Stomach (tissue), 9 donors: ENCODE data around the gene LSR. TPM values are rescaled to one million over a fixed set of nuclear protein-coding genes. Genes with fewer than 3 reads are reported as not detected.

Experiments
- DNase-seq, 2 donors: peaks; one replicate each; pipeline versions ENCODE4 v3.0.0 to v3.0.0-alpha.2; 2013 to 2019
- H3K27ac ChIP-seq, 5 donors: fragments of 200-600 bp in 4 of 5; sonication (generic) in 4 of 5; one replicate each; pipeline ENCODE4 v1.5.1; 2013 to 2019; ENCODE audit warnings: mild to moderate bottlenecking in 1 of 5, moderate library complexity in 1 of 5
- H3K27me3 ChIP-seq, 3 donors: fragments of 200-600 bp; sonication (generic); one replicate each; pipeline ENCODE4 v1.5.1; 2017 to 2019; ENCODE audit warnings: mixed run types in 1 of 3
- H3K36me3 ChIP-seq, 4 donors: fragments of 200-600 bp; sonication (generic); 1 replicate in 3 of 4; 2 replicates in 1 of 4; pipeline ENCODE4 v1.5.1; 2016 to 2019
- H3K4me1 ChIP-seq, 4 donors: fragments of 200-600 bp; sonication (generic); one replicate each; pipeline ENCODE4 v1.5.1; 2016 to 2019
- H3K4me3 ChIP-seq, 4 donors: fragments of 200-600 bp; sonication (generic) in 3 of 4; one replicate each; pipeline ENCODE4 v1.5.1; 2016 to 2019; ENCODE audit warnings: mild to moderate bottlenecking in 1 of 4
- H3K9me3 ChIP-seq, 4 donors: fragments of 200-600 bp; sonication (generic); one replicate each; pipeline ENCODE4 v1.5.1; 2016 to 2019
- EP300 ChIP-seq: sonication (generic); formaldehyde crosslinking; IDR thresholded peaks from one replicate; pipeline ENCODE4 v1.6.1; 2017; ENCODE audit warnings: antibody characterized with exemption
- POLR2A ChIP-seq, 4 donors: fragments of 450-650 bp; IDR thresholded peaks; one replicate each; pipeline ENCODE4 v1.6.1; 2016; ENCODE audit warnings: antibody characterized with exemption in 4 of 4, control low read depth in 2 of 4, mild to moderate bottlenecking in 1 of 4, moderate library complexity in 1 of 4
- POLR2AphosphoS5 ChIP-seq, 3 donors: sonication (generic); formaldehyde crosslinking; IDR thresholded peaks; one replicate each; pipeline ENCODE4 v1.6.1; 2016; ENCODE audit warnings: antibody characterized with exemption in 3 of 3
- WGBS, 5 donors: extraction: QIAGEN DNeasy Blood & Tissue Kit in 3 of 5; methylation state at CpG; one replicate each; pipeline versions ENCODE4 v1.1.5 to v1.1.7; 2013 to 2018; 5-methylcytosine and 5-hydroxymethylcytosine counted together
- intact Hi-C: fragments of 100-400 bp; cut with DNase I; formaldehyde crosslinking; loops from one replicate; pipeline ENCODE4 v1.15.1; 2023; ENCODE audit warnings: low total_unique reads
- polyA plus RNA-seq, 3 donors: library from polyadenylated mRNA; stranded (reverse); fragments of 200-250 nt; gene quantifications; one replicate each; pipeline ENCODE4 v1.2.3, GENCODE V29; 2013
- total RNA-seq, 5 donors: library from RNA; depleted of rRNA; stranded (reverse); fragments of >200 nt; gene quantifications; one replicate each; pipeline versions ENCODE4 v1.1.0 to v1.2.3, GENCODE V29; 2014 to 2016
- TF ChIP-seq, protein P1 (sequence below), 7 experiments: fragments of 450-650 bp in 4 of 7; fragments of 200-600 bp in 3 of 7; sonication (generic) in 3 of 7; IDR thresholded peaks; one replicate each; pipeline ENCODE4 v1.5.1; 2016 to 2019; ENCODE audit warnings: antibody characterized with exemption in 7 of 7, control low read depth in 2 of 7, mild to moderate bottlenecking in 1 of 7
- donor health status: healthy with polysubstance abuse.
- donor health status: Bipolar disorder and iron deficiency.
- donor health status: healthy.

Gene LSR
- total and polyA plus RNA-seq, 8 donors: 17.9 to 174 (median 78.6) TPM

DNA sequence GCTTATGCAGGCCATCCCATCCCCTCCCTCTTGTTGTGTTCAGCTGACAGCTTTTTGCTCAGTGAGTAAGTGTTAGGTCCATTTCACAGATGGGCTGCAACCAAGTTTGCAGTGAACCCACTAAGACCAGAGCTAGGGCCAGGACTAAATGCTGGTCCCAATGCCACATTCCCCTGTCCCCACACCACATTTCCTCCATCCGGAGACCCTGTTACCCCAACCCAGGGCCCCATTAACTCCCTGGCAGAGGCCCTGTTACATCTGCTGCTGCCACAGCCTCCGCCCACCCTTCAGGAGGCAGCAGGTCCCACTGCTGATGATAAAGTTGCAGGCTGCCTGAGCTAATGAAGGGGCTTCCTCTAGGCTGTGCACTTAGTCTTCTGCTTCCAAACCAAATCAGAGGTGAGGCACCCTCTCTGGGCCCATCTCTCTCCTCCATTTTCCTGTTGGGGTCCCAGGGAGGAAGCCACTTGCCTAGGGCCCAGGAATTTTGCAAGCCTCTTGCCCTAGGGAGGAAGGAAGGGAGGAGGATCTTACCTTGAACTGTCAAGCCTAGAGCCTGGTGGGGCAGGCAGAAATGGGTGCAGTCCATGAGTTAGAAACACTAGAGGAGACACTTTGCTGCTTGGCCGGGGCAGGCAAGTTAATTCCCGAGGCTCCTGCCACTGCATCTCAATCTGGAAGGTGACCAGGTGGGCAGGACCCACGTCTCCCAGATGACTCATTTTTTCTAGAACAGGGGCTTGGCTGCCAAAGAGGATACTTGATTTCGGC lies 16.5 kb downstream of the LSR start:
- peak in 1 of 2 donors; percentile 14 for DNase-seq
- Histone ChIP-seq H3K36me3 (peaks cover 2 to 57% (median 19%) of the 10 kb centered on the region in 4 donors), H3K4me1 (peaks cover 25 to 74% (median 57%) of the 10 kb centered on the region in 4 donors), H3K4me3 (no peak overlapping the region), H3K9me3 (no peaks in the 10 kb centered on the region), H3K27me3 (no peaks in the 10 kb centered on the region), H3K27ac (peak overlapping the region in 4 of 5 donors; percentile 37 to 96 (median 94))
- intact Hi-C loops: loop anchor here (10.0 kb wide), 1 partner anchor 121 kb away; the partner anchor contains the start of gene FXYD7
- TF ChIP-seq EP300 (no peak), POLR2A (IDR thresholded peaks at IDR 0.05) (no peak), POLR2AphosphoS5 (IDR thresholded peaks at IDR 0.05) (no peak)
- TF ChIP-seq, protein P1, sequence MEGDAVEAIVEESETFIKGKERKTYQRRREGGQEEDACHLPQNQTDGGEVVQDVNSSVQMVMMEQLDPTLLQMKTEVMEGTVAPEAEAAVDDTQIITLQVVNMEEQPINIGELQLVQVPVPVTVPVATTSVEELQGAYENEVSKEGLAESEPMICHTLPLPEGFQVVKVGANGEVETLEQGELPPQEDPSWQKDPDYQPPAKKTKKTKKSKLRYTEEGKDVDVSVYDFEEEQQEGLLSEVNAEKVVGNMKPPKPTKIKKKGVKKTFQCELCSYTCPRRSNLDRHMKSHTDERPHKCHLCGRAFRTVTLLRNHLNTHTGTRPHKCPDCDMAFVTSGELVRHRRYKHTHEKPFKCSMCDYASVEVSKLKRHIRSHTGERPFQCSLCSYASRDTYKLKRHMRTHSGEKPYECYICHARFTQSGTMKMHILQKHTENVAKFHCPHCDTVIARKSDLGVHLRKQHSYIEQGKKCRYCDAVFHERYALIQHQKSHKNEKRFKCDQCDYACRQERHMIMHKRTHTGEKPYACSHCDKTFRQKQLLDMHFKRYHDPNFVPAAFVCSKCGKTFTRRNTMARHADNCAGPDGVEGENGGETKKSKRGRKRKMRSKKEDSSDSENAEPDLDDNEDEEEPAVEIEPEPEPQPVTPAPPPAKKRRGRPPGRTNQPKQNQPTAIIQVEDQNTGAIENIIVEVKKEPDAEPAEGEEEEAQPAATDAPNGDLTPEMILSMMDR (IDR thresholded peaks at IDR 0.05): no peak
- 35 to 41% (median 39%) methylated on average over 5 to 6 of the region's 6 CpGs for WGBS, 5 donors

DNA sequence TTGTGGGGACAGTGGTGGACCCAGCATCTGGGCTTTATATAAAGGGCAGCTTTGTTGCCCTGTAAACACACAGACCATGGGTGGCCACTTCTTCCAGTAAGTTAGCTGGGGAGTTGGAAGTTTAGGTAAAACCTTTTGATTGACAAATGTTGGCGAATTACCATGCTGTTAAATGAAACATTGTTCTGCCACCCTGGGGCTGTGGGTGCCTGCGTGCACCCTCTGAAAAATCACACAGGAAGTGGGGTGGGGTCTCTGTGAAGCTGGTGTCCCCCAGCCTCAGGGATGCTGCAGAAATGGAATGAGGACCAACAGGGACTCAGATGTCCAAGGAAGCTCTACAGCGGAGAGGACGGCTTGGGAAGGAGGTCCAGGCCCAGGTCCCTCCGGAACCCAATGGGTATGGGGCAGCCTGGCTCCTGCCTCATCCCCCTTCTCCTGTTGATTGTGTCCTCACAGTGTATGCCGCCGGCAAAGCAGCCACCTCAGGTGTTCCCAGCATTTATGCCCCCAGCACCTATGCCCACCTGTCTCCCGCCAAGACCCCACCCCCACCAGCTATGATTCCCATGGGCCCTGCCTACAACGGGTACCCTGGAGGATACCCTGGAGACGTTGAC lies 17.2 kb downstream of the LSR start:
- DNase-seq: no peak
- intact Hi-C loops: loop anchor here (10.0 kb wide), 1 partner anchor 121 kb away; the partner anchor contains the start of gene FXYD7
- no peak overlapping the region for H3K4me3 ChIP-seq
- H3K4me1 ChIP-seq: peaks cover 25 to 78% (median 62%) of the 10 kb centered on the region in 4 donors
- peaks cover 9 to 60% (median 24%) of the 10 kb centered on the region in 4 donors for H3K36me3 ChIP-seq
- H3K9me3 ChIP-seq: no peaks in the 10 kb centered on the region
- TF ChIP-seq, protein P1 (IDR thresholded peaks at IDR 0.05): no peak
- TF ChIP-seq POLR2AphosphoS5 (IDR thresholded peaks at IDR 0.05) (no peak), POLR2A (IDR thresholded peaks at IDR 0.05) (no peak), EP300 (no peak)
- H3K27ac ChIP-seq: peak overlapping the region in 4 of 5 donors; percentile 93 to 96 (median 95)
- H3K27me3 ChIP-seq: no peaks in the 10 kb centered on the region
- WGBS, 5 donors: 62 to 74% (median 67%) methylated on average over 5 to 10 of the region's 10 CpGs

DNA sequence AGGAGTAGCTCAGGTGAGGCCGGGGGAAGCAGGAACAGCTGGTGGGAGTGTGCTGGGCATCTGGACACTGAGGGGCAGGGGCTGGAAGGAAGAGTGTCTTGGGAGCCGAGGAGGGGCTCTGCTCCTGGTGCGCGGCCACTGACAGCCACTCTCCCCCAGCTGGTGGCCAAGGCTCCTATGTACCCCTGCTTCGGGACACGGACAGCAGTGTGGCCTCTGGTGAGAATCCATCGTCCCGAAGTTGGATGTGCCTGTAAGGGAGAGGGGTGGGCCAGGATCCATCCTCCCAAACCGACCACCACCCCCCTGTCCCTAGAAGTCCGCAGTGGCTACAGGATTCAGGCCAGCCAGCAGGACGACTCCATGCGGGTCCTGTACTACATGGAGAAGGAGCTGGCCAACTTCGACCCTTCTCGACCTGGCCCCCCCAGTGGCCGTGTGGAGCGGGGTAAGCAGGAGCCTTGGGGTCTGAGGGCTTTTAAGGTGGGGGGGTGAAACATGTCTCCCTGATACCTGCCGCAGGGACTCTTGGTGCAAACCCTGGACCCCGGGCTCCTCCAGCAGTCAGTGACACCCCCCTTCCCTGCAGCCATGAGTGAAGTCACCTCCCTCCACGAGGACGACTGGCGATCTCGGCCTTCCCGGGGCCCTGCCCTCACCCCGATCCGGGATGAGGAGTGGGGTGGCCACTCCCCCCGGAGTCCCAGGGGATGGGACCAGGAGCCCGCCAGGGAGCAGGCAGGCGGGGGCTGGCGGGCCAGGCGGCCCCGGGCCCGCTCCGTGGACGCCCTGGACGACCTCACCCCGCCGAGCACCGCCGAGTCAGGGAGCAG lies 17.9 kb downstream of the LSR start:
- intact Hi-C loops: loop anchor here (10.0 kb wide), 1 partner anchor 122 kb away; the partner anchor contains the start of gene FXYD7
- Histone ChIP-seq H3K4me3 (peak overlapping the region; percentile 66 to 84 (median 75)), H3K9me3 (no peaks in the 10 kb centered on the region), H3K36me3 (peaks cover 16 to 61% (median 31%) of the 10 kb centered on the region in 4 donors), H3K27me3 (no peaks in the 10 kb centered on the region), H3K4me1 (peaks cover 19 to 71% (median 60%) of the 10 kb centered on the region in 4 donors), H3K27ac (peak overlapping the region; percentile 93 to 96 (median 95))
- peak in 1 of 2 donors; percentile 54 for DNase-seq
- 34 to 74% (median 36%) methylated on average over 8 to 39 of the region's 39 CpGs for WGBS, 5 donors
- TF ChIP-seq, protein P1 (IDR thresholded peaks at IDR 0.05): no peak
- no peak for TF ChIP-seq EP300
- no peak for TF ChIP-seq POLR2A (IDR thresholded peaks at IDR 0.05)
- TF ChIP-seq POLR2AphosphoS5 (IDR thresholded peaks at IDR 0.05): no peak
